CD14-positive monocyte (primary cell): ENCODE results near the gene SEMA3F. TPM values are rescaled to one million over a fixed set of nuclear protein-coding genes. Genes with fewer than 3 reads are reported as not detected.

ENCODE experiments used
- DNase-seq, 3 donors: peaks; one replicate each; pipeline ENCODE4 v3.0.0-alpha.2; 2011 to 2022
- H2AFZ ChIP-seq: 2 replicates; pipeline ENCODE4 v1.6.0; 2012; ENCODE audit warnings: mild to moderate bottlenecking, low read depth, low read length, inconsistent platforms; ENCODE audit not compliant: insufficient read depth, poor library complexity, severe bottlenecking
- H3K27ac ChIP-seq, 2 donors: 1 replicate in 1 of 2; 2 replicates in 1 of 2; pipeline ENCODE4 v1.5.1; 2012 to 2013; ENCODE audit warnings: low read length in 2 of 2, control low read depth in 1 of 2, inconsistent platforms in 1 of 2, low read depth in 1 of 2, mild to moderate bottlenecking in 1 of 2
- H3K27me3 ChIP-seq, 2 donors: one replicate each; pipeline versions ENCODE4 v1.6.0 to v1.6.1; 2011 to 2013; ENCODE audit warnings: low read length in 2 of 2; ENCODE audit not compliant: control insufficient read depth in 2 of 2, insufficient read depth in 2 of 2
- H3K36me3 ChIP-seq, 2 donors: replicated peaks in 1 of 2; 1 replicate in 1 of 2; 2 replicates in 1 of 2; pipeline versions ENCODE4 v1.5.1 to v1.6.1; 2012 to 2013; ENCODE audit warnings: low read length in 2 of 2, control low read depth in 1 of 2, inconsistent platforms in 1 of 2, mild to moderate bottlenecking in 1 of 2; ENCODE audit not compliant: insufficient read depth in 2 of 2, control insufficient read depth in 1 of 2
- H3K4me1 ChIP-seq, 2 donors: 1 replicate in 1 of 2; 2 replicates in 1 of 2; pipeline versions ENCODE4 v1.5.1 to v1.6.1; 2012 to 2013; ENCODE audit warnings: low read length in 2 of 2, control low read depth in 1 of 2, inconsistent platforms in 1 of 2, mild to moderate bottlenecking in 1 of 2, moderate library complexity in 1 of 2; ENCODE audit not compliant: insufficient read depth in 2 of 2, control insufficient read depth in 1 of 2
- H3K4me2 ChIP-seq: replicated peaks from 2 replicates; pipeline ENCODE3; 2012; ENCODE audit warnings: low read length, moderate library complexity, mild to moderate bottlenecking; ENCODE audit not compliant: poor library complexity, severe bottlenecking; ENCODE audit errors: extremely low read depth
- H3K4me3 ChIP-seq, 3 experiments: fragments of 200-600 bp in 1 of 3; sonication (generic) in 1 of 3; replicated peaks in 1 of 3; 1 replicate in 2 of 3; 2 replicates in 1 of 3; pipeline ENCODE4 v1.5.1; 2011 to 2013; ENCODE audit warnings: low read length in 3 of 3, mild to moderate bottlenecking in 3 of 3, control low read depth in 2 of 3, low read depth in 2 of 3, inconsistent platforms in 1 of 3, moderate library complexity in 1 of 3
- H3K79me2 ChIP-seq: 2 replicates; pipeline ENCODE4 v1.6.0; 2012; ENCODE audit warnings: mild to moderate bottlenecking, control low read depth, inconsistent platforms, low read length, moderate library complexity; ENCODE audit not compliant: insufficient read depth
- H3K9ac ChIP-seq: 2 replicates; pipeline ENCODE4 v1.6.0; 2017; ENCODE audit warnings: low read length, mild to moderate bottlenecking; ENCODE audit not compliant: insufficient read depth, poor library complexity, severe bottlenecking
- H3K9me3 ChIP-seq, 2 donors: replicated peaks in 1 of 2; 1 replicate in 1 of 2; 2 replicates in 1 of 2; pipeline versions ENCODE4 v1.5.1 to v1.6.1; 2012 to 2013; ENCODE audit warnings: low read length in 2 of 2, control low read depth in 1 of 2; ENCODE audit not compliant: control insufficient read depth in 1 of 2, insufficient read depth in 1 of 2
- H4K20me1 ChIP-seq: 2 replicates; pipeline ENCODE4 v1.6.0; 2012; ENCODE audit warnings: mild to moderate bottlenecking, low read length, control low read depth, moderate library complexity; ENCODE audit not compliant: insufficient read depth
- H3K27ac Mint-ChIP-seq, 7 donors: one replicate each; pipeline ENCODE4 v1.8.0; 2020; ENCODE audit warnings: mild to moderate bottlenecking in 7 of 7, mixed read lengths in 7 of 7, moderate library complexity in 6 of 7, inconsistent platforms in 2 of 7
- H3K27me3 Mint-ChIP-seq, 3 donors: one replicate each; pipeline ENCODE4 v1.8.0; 2021 to 2022; ENCODE audit warnings: low read depth in 3 of 3, mild to moderate bottlenecking in 3 of 3, mixed read lengths in 3 of 3, moderate library complexity in 3 of 3, inconsistent platforms in 1 of 3
- H3K36me3 Mint-ChIP-seq, 2 donors: one replicate each; pipeline ENCODE4 v1.8.0; 2020; ENCODE audit warnings: mixed read lengths in 2 of 2, inconsistent platforms in 1 of 2, mild to moderate bottlenecking in 1 of 2
- H3K4me1 Mint-ChIP-seq: one replicate; pipeline ENCODE4 v1.8.0; 2020; ENCODE audit warnings: mild to moderate bottlenecking, mixed read lengths
- H3K4me3 Mint-ChIP-seq, 2 donors: one replicate each; pipeline ENCODE4 v1.8.0; 2020; ENCODE audit warnings: mild to moderate bottlenecking in 2 of 2, mixed read lengths in 2 of 2, moderate library complexity in 1 of 2
- H3K9me3 Mint-ChIP-seq, 7 donors: one replicate each; pipeline ENCODE4 v1.8.0; 2020 to 2022; ENCODE audit warnings: mixed read lengths in 7 of 7, mild to moderate bottlenecking in 6 of 7, moderate library complexity in 6 of 7, inconsistent platforms in 2 of 7
- WGBS: methylation state at CpG from one replicate; pipeline ENCODE4 v1.1.5; 2013; ENCODE audit warnings: missing lambda C conversion rate; ENCODE audit not compliant: insufficient coverage; 5-methylcytosine and 5-hydroxymethylcytosine counted together
- intact Hi-C, 2 donors: fragments of 100-400 bp; cut with micrococcal nuclease; formaldehyde crosslinking; loops; one replicate each; pipeline versions ENCODE4 v1.15.0 to v1.15.1; 2023
- polyA plus RNA-seq, 3 donors: library from polyadenylated mRNA; depleted of rRNA in 1 of 3; unstranded in 2 of 3; stranded (reverse) in 1 of 3; fragments of 300-500 nt in 2 of 3; fragments of >200 nt in 1 of 3; fragmentation: Illumina TruSeq in 2 of 3; gene quantifications; 1 replicate in 2 of 3; 2 replicates in 1 of 3; pipeline ENCODE4 v1.2.3, GENCODE V29; 2012 to 2021
- TF ChIP-seq, protein P1 (sequence below): fragments of 200-600 bp; IDR thresholded peaks from one replicate; pipeline ENCODE4 v1.8.0; 2022; ENCODE audit warnings: antibody characterized with exemption, mild to moderate bottlenecking

SEMA3F gene
- polyA plus RNA-seq, 3 donors, result 0.01 TPM; not detected in 2

DNA sequence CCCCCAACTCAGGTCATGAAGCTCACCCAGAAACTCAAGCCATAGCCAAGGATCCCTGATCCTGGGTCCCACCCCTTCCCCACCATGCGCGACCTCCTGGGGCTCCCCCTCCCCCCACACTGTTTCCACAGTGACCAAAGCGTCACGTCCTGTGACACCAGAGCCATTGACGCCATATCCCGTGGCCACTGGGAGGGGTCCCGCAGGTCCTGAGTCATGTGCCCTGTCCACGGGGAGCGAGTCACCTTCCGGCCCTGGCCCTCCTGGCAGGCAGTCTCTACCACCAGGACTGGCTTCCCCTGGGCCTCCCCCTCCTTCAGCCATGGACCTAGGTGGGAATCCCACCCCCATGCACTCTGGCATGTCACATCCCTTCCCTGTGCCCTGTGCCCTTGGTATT, 15.6 kb downstream of the SEMA3F start:
- Histone ChIP-seq H3K36me3 (no peaks in the 10 kb centered on the region), H3K9ac (no peak overlapping the region), H3K27me3 (no peaks in the 10 kb centered on the region), H3K4me3 (no peak overlapping the region), H3K4me1 (peaks cover 12 to 15% of the 10 kb centered on the region in 2 donors), H3K9me3 (no peaks in the 10 kb centered on the region), H3K27ac (no peak overlapping the region), H2AFZ (no peak overlapping the region), H4K20me1 (no peaks in the 10 kb centered on the region), H3K4me2 (no peak overlapping the region), H3K79me2 (no peaks in the 10 kb centered on the region)
- Mint-ChIP-seq H3K4me1 (peaks cover 20% of the 10 kb centered on the region), H3K9me3 (no peaks in the 10 kb centered on the region), H3K4me3 (no peak overlapping the region), H3K36me3 (no peaks in the 10 kb centered on the region), H3K27me3 (peaks cover 2 to 9% (median 8%) of the 10 kb centered on the region in 3 donors), H3K27ac (peak overlapping the region in 5 of 7 donors; percentile 70 to 89 (median 79))
- DNase-seq, result peak; percentile 48 to 85 (median 66)
- TF ChIP-seq, protein P1, sequence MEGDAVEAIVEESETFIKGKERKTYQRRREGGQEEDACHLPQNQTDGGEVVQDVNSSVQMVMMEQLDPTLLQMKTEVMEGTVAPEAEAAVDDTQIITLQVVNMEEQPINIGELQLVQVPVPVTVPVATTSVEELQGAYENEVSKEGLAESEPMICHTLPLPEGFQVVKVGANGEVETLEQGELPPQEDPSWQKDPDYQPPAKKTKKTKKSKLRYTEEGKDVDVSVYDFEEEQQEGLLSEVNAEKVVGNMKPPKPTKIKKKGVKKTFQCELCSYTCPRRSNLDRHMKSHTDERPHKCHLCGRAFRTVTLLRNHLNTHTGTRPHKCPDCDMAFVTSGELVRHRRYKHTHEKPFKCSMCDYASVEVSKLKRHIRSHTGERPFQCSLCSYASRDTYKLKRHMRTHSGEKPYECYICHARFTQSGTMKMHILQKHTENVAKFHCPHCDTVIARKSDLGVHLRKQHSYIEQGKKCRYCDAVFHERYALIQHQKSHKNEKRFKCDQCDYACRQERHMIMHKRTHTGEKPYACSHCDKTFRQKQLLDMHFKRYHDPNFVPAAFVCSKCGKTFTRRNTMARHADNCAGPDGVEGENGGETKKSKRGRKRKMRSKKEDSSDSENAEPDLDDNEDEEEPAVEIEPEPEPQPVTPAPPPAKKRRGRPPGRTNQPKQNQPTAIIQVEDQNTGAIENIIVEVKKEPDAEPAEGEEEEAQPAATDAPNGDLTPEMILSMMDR, result no peak
- WGBS, result 37% methylated on average over 10 of the region's 10 CpGs
- intact Hi-C loops, result no loop called here

DNA sequence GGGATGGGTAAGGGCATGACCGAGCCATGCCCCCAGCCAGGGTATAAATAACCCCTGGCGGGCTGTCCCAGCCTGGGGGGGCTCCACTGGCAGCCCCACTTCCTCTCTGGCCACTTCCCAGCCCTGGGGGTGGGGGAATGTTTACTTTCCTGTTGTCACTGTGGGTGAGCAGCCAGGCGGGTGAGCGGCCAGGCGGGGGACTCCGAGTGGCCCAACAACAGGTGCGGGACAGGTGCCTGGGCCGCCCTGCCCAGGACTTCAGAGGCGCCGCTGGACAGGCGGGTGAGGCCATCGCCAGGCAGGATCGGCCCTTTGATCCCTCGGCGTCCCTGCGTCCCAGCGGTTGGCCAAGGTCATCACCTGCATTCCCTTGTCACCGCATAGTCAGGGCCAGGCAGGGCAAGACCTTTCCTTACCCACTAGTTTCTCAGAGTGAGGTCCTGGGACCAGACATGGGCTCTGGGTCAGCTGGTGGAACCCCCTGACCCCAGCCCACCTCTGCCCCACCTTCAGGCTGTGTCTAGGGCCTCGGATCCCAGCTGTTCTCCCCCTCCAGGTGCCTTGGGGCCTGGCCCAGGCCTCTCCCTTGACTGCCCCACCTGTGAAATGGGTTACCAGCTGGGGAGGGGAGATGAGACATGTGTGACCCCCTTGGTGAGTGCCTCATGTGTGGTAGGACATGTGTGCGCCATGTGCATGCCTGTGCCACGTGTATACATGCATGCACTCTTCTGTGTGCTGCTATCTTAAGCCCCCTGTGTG, 16.6 kb downstream of the SEMA3F start:
- Mint-ChIP-seq H3K27ac (peak overlapping the region in 4 of 7 donors; percentile 25 to 87 (median 39)), H3K4me1 (peaks cover 20% of the 10 kb centered on the region), H3K4me3 (no peak overlapping the region), H3K36me3 (no peaks in the 10 kb centered on the region), H3K9me3 (no peaks in the 10 kb centered on the region), H3K27me3 (peaks cover 2 to 4% (median 3%) of the 10 kb centered on the region in 3 donors)
- Histone ChIP-seq H2AFZ (no peak overlapping the region), H3K4me1 (peaks cover 12 to 15% of the 10 kb centered on the region in 2 donors), H3K36me3 (no peaks in the 10 kb centered on the region), H3K27ac (no peak overlapping the region), H4K20me1 (no peaks in the 10 kb centered on the region), H3K4me3 (no peak overlapping the region), H3K4me2 (no peak overlapping the region), H3K9ac (no peak overlapping the region), H3K79me2 (no peaks in the 10 kb centered on the region), H3K9me3 (no peaks in the 10 kb centered on the region), H3K27me3 (no peaks in the 10 kb centered on the region)
- 81% methylated on average over 9 of the region's 21 CpGs for WGBS
- TF ChIP-seq, protein P1, result no peak
- no peak for DNase-seq
- intact Hi-C loops, result no loop called here
